ENCODE measurements around the gene THAP7.

DNA sequence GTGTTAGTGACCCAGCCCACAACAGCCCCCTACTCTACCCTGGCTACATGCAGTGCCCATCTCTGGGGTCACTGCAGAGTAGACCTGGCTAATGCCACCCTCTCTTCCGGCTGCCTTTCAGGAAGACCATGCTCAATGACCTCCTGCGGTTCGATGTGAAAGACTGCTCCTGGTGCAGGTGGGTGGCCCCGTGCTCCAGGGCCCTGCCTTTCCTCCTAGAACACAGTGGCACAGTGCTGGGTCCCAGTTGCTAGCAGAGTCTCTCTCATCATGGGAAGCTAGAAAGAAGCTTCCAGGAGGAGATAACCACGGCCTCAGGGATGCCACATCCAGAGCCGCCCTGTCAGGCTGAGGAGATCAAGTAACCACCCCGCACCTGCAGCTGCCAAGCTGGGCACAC, 16.2 kb downstream of the THAP7 start:
- TF ChIP-seq, protein P1, sequence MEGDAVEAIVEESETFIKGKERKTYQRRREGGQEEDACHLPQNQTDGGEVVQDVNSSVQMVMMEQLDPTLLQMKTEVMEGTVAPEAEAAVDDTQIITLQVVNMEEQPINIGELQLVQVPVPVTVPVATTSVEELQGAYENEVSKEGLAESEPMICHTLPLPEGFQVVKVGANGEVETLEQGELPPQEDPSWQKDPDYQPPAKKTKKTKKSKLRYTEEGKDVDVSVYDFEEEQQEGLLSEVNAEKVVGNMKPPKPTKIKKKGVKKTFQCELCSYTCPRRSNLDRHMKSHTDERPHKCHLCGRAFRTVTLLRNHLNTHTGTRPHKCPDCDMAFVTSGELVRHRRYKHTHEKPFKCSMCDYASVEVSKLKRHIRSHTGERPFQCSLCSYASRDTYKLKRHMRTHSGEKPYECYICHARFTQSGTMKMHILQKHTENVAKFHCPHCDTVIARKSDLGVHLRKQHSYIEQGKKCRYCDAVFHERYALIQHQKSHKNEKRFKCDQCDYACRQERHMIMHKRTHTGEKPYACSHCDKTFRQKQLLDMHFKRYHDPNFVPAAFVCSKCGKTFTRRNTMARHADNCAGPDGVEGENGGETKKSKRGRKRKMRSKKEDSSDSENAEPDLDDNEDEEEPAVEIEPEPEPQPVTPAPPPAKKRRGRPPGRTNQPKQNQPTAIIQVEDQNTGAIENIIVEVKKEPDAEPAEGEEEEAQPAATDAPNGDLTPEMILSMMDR (IDR thresholded peaks at IDR 0.05; ENCODE audit: low read depth, low read length, poor library complexity, severe bottlenecking) = no peak
- no peak for TF ChIP-seq EZH2phosphoT487 (IDR thresholded peaks at IDR 0.05; ENCODE audit: borderline replicate concordance, low read length)
